Activated CD8-positive, alpha-beta T cell treated with anti-CD3 and anti-CD28 coated beads, Interleukin-2, amount 10 ng/mL, durations not matched to agents 7 days and 5 days (primary cell): Measurements from ENCODE around the gene PPP1R9B. TPM values are rescaled to one million over a fixed set of nuclear protein-coding genes. Genes with fewer than 3 reads are reported as not detected.
A peak's percentile ranks its signal among the peaks of the same experiment; 100 is the strongest.

Source experiments
- ATAC-seq: fragments of 150-1000 bp; cut with Tn5 transposase; one replicate; pipeline ENCODE4 v1.10.0; 2021; ENCODE audit warnings: moderate library complexity
- CTCF ChIA-PET: fragments of 350-600 bp; sonication (Branson Sonifier 250); formaldehyde crosslinking; loops from one replicate; lab custom pipeline; 2021; ENCODE audit warnings: antibody characterized with exemption; lab: Charles Lee
- POLR2A ChIA-PET: fragments of 350-600 bp; sonication (Branson Sonifier 250); formaldehyde crosslinking; loops from one replicate; lab custom pipeline; 2021; ENCODE audit warnings: antibody characterized with exemption; lab: Charles Lee
- DNase-seq: peaks from one replicate; pipeline ENCODE4 v3.0.0-alpha.2; 2020
- H3K27ac Mint-ChIP-seq: one replicate; pipeline ENCODE4 v1.8.0; 2021; ENCODE audit warnings: mild to moderate bottlenecking, mixed read lengths
- H3K27me3 Mint-ChIP-seq: one replicate; pipeline ENCODE4 v1.8.0; 2021; ENCODE audit warnings: low read depth, mixed read lengths
- H3K36me3 Mint-ChIP-seq: one replicate; pipeline ENCODE4 v1.8.0; 2021; ENCODE audit warnings: low read depth, mixed read lengths
- H3K4me1 Mint-ChIP-seq: one replicate; pipeline ENCODE4 v1.8.0; 2021; ENCODE audit warnings: low read depth, mixed read lengths
- H3K4me3 Mint-ChIP-seq: one replicate; pipeline ENCODE4 v1.8.0; 2021; ENCODE audit warnings: mild to moderate bottlenecking, mixed read lengths
- H3K9me3 Mint-ChIP-seq: one replicate; pipeline ENCODE4 v1.8.0; 2022; ENCODE audit warnings: mixed read lengths; ENCODE audit not compliant: insufficient read depth
- total RNA-seq, 2 experiments: library from RNA; stranded (reverse); gene quantifications; one replicate each; pipeline ENCODE4 v1.2.3, GENCODE V29; 2021

PPP1R9B gene
- total RNA-seq, 2 experiments from 2014 or later = 113 to 115 TPM

- no peaks in the 10 kb centered on the region for H3K9me3 Mint-ChIP-seq
- POLR2A ChIA-PET = no interaction called here
- DNase-seq = no peak
These were observed 13.6 kb upstream of the PPP1R9B start for GRCh38 chr17:50163843-50164696.

GRCh38 chr17:50162466-50163254 lies 12.2 kb upstream of the PPP1R9B start:
- H3K9me3 Mint-ChIP-seq = no peaks in the 10 kb centered on the region
- ATAC-seq (no peak), DNase-seq (no peak)
- H3K36me3 Mint-ChIP-seq = no peaks in the 10 kb centered on the region
- peaks cover 7% of the 10 kb centered on the region for H3K27me3 Mint-ChIP-seq
- POLR2A ChIA-PET = interaction anchor here (1.2 to 2.8 kb wide), 4 partner anchors 11 to 24 kb away, joined by 3 to 43 read pairs (median 6); partner anchors contain the start of gene PPP1R9B
- no peak overlapping the region for H3K4me3 Mint-ChIP-seq
- CTCF ChIA-PET = interaction anchor here (0.8 to 2.8 kb wide), 26 partner anchors 8 to 234 kb away, joined by 3 to 118 read pairs (median 6); partner anchors contain the start of genes COL1A1, LRRC59, PPP1R9B and TMEM92
- peak overlapping the region; percentile 65 for H3K27ac Mint-ChIP-seq
- H3K4me1 Mint-ChIP-seq = peaks cover 42% of the 10 kb centered on the region

More at GRCh38 chr17:50163843-50164696, 13.6 kb upstream of the PPP1R9B start:
- Mint-ChIP-seq H3K27ac (no peak overlapping the region), H3K36me3 (no peaks in the 10 kb centered on the region), H3K4me1 (peaks cover 38% of the 10 kb centered on the region), H3K4me3 (no peak overlapping the region), H3K27me3 (peaks cover 7% of the 10 kb centered on the region)
- CTCF ChIA-PET = interaction anchor here (1.0 to 1.4 kb wide), 7 partner anchors 9 to 71 kb away, joined by 3 to 5 read pairs (median 3); no protein-coding TSS in a partner anchor
- no peak for ATAC-seq

- H3K4me3 Mint-ChIP-seq = peak overlapping the region; percentile 75
These were observed 11.4 kb upstream of the PPP1R9B start for GRCh38 chr17:50161911-50162288.

GRCh38 chr17:50161023-50161910 lies 10.8 kb upstream of the PPP1R9B start:
- H3K9me3 Mint-ChIP-seq = no peaks in the 10 kb centered on the region

More at GRCh38 chr17:50161911-50162288, 11.4 kb upstream of the PPP1R9B start:
- DNase-seq (no peak), ATAC-seq (no peak)
- ChIA-PET CTCF (interaction anchor here (0.6 to 2.8 kb wide), 28 partner anchors 8 to 235 kb away, joined by 3 to 118 read pairs (median 6); partner anchors contain the start of genes COL1A1, LRRC59, PPP1R9B and TMEM92), POLR2A (interaction anchor here (0.9 to 2.8 kb wide), 6 partner anchors 11 to 211 kb away, joined by 3 to 43 read pairs (median 5); partner anchors contain the start of genes EME1, MRPL27 and PPP1R9B)
- H3K4me1 Mint-ChIP-seq = peaks cover 49% of the 10 kb centered on the region
- no peaks in the 10 kb centered on the region for H3K36me3 Mint-ChIP-seq
- H3K9me3 Mint-ChIP-seq = no peaks in the 10 kb centered on the region
- peaks cover 7% of the 10 kb centered on the region for H3K27me3 Mint-ChIP-seq
- peak overlapping the region; percentile 88 for H3K27ac Mint-ChIP-seq

GRCh38 chr17:50157891-50158290 lies 7.4 kb upstream of the PPP1R9B start:
- Mint-ChIP-seq H3K27ac (peak overlapping the region; percentile 64), H3K4me3 (peak overlapping the region; percentile 9), H3K27me3 (peaks cover 7% of the 10 kb centered on the region), H3K9me3 (no peaks in the 10 kb centered on the region), H3K4me1 (peaks cover 67% of the 10 kb centered on the region), H3K36me3 (no peaks in the 10 kb centered on the region)
- DNase-seq (peak; percentile 58), ATAC-seq (no peak)
- ChIA-PET POLR2A (no interaction called here), CTCF (interaction anchor here (1.0 to 2.4 kb wide), 8 partner anchors 9 to 64 kb away, joined by 3 to 15 read pairs (median 4); no protein-coding TSS in a partner anchor)

More at GRCh38 chr17:50161023-50161910, 10.8 kb upstream of the PPP1R9B start:
- ChIA-PET CTCF (interaction anchor here (0.6 to 2.8 kb wide), 32 partner anchors 9 to 137 kb away, joined by 3 to 118 read pairs (median 5); partner anchors contain the start of genes COL1A1, PPP1R9B and TMEM92), POLR2A (interaction anchor here (0.9 to 2.8 kb wide), 7 partner anchors 10 to 212 kb away, joined by 3 to 43 read pairs (median 4); partner anchors contain the start of genes EME1, MRPL27 and PPP1R9B)
- Mint-ChIP-seq H3K36me3 (no peaks in the 10 kb centered on the region), H3K4me1 (peaks cover 49% of the 10 kb centered on the region), H3K4me3 (peak overlapping the region; percentile 75), H3K27me3 (peaks cover 7% of the 10 kb centered on the region), H3K27ac (peak overlapping the region; percentile 88)
- DNase-seq (peak; percentile 96), ATAC-seq (peak; percentile 97)

- Mint-ChIP-seq H3K9me3 (no peaks in the 10 kb centered on the region), H3K27me3 (peaks cover 6% of the 10 kb centered on the region), H3K27ac (peak overlapping the region; percentile 57), H3K36me3 (no peaks in the 10 kb centered on the region), H3K4me1 (peaks cover 59% of the 10 kb centered on the region), H3K4me3 (no peak overlapping the region)
- ATAC-seq (no peak), DNase-seq (no peak)
- ChIA-PET CTCF (interaction anchor here (0.6 to 9.1 kb wide), 4 partner anchors 9 to 22 kb away, joined by 3 to 67 read pairs (median 4); no protein-coding TSS in a partner anchor), POLR2A (no interaction called here)
These were observed 4.8 kb upstream of the PPP1R9B start for GRCh38 chr17:50155115-50155819.

GRCh38 chr17:50154604-50155003 lies 4.1 kb upstream of the PPP1R9B start:
- peak overlapping the region; percentile 57 for H3K27ac Mint-ChIP-seq
- H3K36me3 Mint-ChIP-seq = no peaks in the 10 kb centered on the region
- CTCF ChIA-PET = interaction anchor here (0.9 to 9.1 kb wide), 6 partner anchors 9 to 60 kb away, joined by 3 to 67 read pairs (median 6); no protein-coding TSS in a partner anchor
- H3K4me1 Mint-ChIP-seq = peaks cover 53% of the 10 kb centered on the region
- ATAC-seq (no peak), DNase-seq (no peak)
- POLR2A ChIA-PET = interaction anchor here (0.7 kb wide), 1 partner anchor 225 kb away, joined by 3 read pairs; no protein-coding TSS in a partner anchor
- H3K27me3 Mint-ChIP-seq = no peaks in the 10 kb centered on the region
- no peak overlapping the region for H3K4me3 Mint-ChIP-seq
- H3K9me3 Mint-ChIP-seq = no peaks in the 10 kb centered on the region

- Mint-ChIP-seq H3K9me3 (no peaks in the 10 kb centered on the region), H3K36me3 (peaks cover 2% of the 10 kb centered on the region), H3K4me1 (peaks cover 53% of the 10 kb centered on the region), H3K27me3 (no peaks in the 10 kb centered on the region), H3K27ac (peak overlapping the region; percentile 57), H3K4me3 (no peak overlapping the region)
- ChIA-PET POLR2A (interaction anchor here (0.7 kb wide), 1 partner anchor 226 kb away, joined by 3 read pairs; no protein-coding TSS in a partner anchor), CTCF (interaction anchor here (0.9 to 9.7 kb wide), 6 partner anchors 7 to 60 kb away, joined by 3 to 118 read pairs (median 14); no protein-coding TSS in a partner anchor)
- DNase-seq = no peak
- ATAC-seq = no peak
These were observed 3.4 kb upstream of the PPP1R9B start for GRCh38 chr17:50153650-50154575.

- POLR2A ChIA-PET = interaction anchor here (1.7 to 4.2 kb wide), 3 partner anchors 9 to 58 kb away, joined by 8 to 43 read pairs (median 8); partner anchors contain the start of gene PDK2
- H3K4me3 Mint-ChIP-seq = no peak overlapping the region
- no peak for DNase-seq
These were observed 2.3 kb upstream of the PPP1R9B start for GRCh38 chr17:50152736-50153135.

More at GRCh38 chr17:50152736-50153135, 2.3 kb upstream of the PPP1R9B start:
- CTCF ChIA-PET = interaction anchor here (0.8 to 9.7 kb wide), 10 partner anchors 9 to 58 kb away, joined by 3 to 118 read pairs (median 6); partner anchors contain the start of gene SGCA
- H3K36me3 Mint-ChIP-seq = peaks cover 10% of the 10 kb centered on the region
- H3K4me1 Mint-ChIP-seq = peaks cover 44% of the 10 kb centered on the region
- H3K27me3 Mint-ChIP-seq = no peaks in the 10 kb centered on the region
- no peaks in the 10 kb centered on the region for H3K9me3 Mint-ChIP-seq
- peak overlapping the region; percentile 94 for H3K27ac Mint-ChIP-seq
- no peak for ATAC-seq
